ENCODE measurements around the gene PPP1CC.

Gene PPP1CC

GRCh38 chr12:110699591-110700445, 42.9 kb downstream of the PPP1CC start:
- H2AFZ ChIP-seq (ENCODE audit: low read depth, low read length) = no peak overlapping the region
- H3K36me3 ChIP-seq (replicated peaks; ENCODE audit: low read depth, low read length) = no peaks in the 10 kb centered on the region
- peaks cover 15% of the 10 kb centered on the region for H3K4me1 ChIP-seq (ENCODE audit: low read length)
- no peaks in the 10 kb centered on the region for H3K27me3 ChIP-seq (ENCODE audit: low read depth, low read length)
- no peak overlapping the region for H3K4me3 ChIP-seq (ENCODE audit: low read length)
- no peaks in the 10 kb centered on the region for H4K20me1 ChIP-seq (ENCODE audit: insufficient read depth, low read length)
- no peak overlapping the region for H3K4me2 ChIP-seq (ENCODE audit: low read length)
- no peak overlapping the region for H3K9ac ChIP-seq (ENCODE audit: low read length)
- TF ChIP-seq, protein P1, sequence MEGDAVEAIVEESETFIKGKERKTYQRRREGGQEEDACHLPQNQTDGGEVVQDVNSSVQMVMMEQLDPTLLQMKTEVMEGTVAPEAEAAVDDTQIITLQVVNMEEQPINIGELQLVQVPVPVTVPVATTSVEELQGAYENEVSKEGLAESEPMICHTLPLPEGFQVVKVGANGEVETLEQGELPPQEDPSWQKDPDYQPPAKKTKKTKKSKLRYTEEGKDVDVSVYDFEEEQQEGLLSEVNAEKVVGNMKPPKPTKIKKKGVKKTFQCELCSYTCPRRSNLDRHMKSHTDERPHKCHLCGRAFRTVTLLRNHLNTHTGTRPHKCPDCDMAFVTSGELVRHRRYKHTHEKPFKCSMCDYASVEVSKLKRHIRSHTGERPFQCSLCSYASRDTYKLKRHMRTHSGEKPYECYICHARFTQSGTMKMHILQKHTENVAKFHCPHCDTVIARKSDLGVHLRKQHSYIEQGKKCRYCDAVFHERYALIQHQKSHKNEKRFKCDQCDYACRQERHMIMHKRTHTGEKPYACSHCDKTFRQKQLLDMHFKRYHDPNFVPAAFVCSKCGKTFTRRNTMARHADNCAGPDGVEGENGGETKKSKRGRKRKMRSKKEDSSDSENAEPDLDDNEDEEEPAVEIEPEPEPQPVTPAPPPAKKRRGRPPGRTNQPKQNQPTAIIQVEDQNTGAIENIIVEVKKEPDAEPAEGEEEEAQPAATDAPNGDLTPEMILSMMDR (IDR thresholded peaks at IDR 0.05; ENCODE audit: low read depth, low read length) = peak; percentile 41
- no peak for TF ChIP-seq EZH2phosphoT487 (IDR thresholded peaks at IDR 0.05; ENCODE audit: low read depth)
- H3K79me2 ChIP-seq (ENCODE audit: low read length) = no peaks in the 10 kb centered on the region
- no peaks in the 10 kb centered on the region for H3K9me3 ChIP-seq (ENCODE audit: insufficient read depth, low read length)
- H3K27ac ChIP-seq (ENCODE audit: low read length) = no peak overlapping the region

DNA sequence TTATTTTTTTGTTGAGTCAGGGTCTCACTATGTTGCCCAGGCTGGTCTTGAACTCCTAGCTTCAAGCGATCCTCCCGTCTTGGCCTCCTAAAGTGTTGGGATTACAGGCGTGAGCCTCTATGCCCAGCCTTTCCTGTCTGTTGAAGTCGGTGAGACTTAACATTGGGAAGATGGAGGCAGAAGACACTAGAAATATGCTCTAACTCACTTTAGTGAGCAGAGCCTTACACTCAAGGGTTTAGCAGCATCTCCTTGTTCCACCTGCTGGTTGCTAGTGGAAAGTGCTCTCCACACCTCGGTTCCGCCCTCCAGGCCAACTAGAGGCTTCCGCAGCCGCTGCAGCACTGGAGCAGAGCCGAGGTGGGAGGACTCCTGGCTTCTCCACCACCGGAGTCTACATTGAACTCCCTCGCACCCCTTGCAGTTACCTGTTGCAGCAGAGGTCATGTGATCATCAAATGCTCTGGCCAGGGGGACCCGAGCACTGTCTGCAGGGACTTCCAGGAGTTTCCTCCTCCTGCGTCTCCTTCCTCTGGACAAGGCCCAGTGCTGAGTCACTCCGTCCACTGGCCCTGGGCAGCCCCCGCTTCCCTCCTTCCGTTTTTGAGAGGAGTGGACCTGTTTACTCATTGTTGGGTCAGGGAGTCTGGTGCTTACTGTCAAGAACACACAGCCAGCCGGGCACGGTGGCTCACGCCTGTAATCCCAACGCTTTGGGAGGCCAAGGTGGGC, 44.4 kb downstream of the PPP1CC start:
- Histone ChIP-seq H3K4me3 (ENCODE audit: low read length) (peak overlapping the region; percentile 58), H3K36me3 (replicated peaks; ENCODE audit: low read depth, low read length) (no peaks in the 10 kb centered on the region), H2AFZ (ENCODE audit: low read depth, low read length) (peak overlapping the region; percentile 99), H3K9me3 (ENCODE audit: insufficient read depth, low read length) (no peaks in the 10 kb centered on the region), H3K79me2 (ENCODE audit: low read length) (no peaks in the 10 kb centered on the region), H3K27ac (ENCODE audit: low read length) (no peak overlapping the region; the same call in 1 of the 2 replicates), H3K4me1 (ENCODE audit: low read length) (peaks cover 23% of the 10 kb centered on the region), H4K20me1 (ENCODE audit: insufficient read depth, low read length) (no peaks in the 10 kb centered on the region), H3K27me3 (ENCODE audit: low read depth, low read length) (no peaks in the 10 kb centered on the region), H3K4me2 (ENCODE audit: low read length) (peak overlapping the region; percentile 75), H3K9ac (ENCODE audit: low read length) (peak overlapping the region; percentile 58; the same call in 1 of the 2 replicates)
- TF ChIP-seq EZH2phosphoT487 (IDR thresholded peaks at IDR 0.05; ENCODE audit: low read depth) = no peak
- TF ChIP-seq, protein P1 (IDR thresholded peaks at IDR 0.05; ENCODE audit: low read depth, low read length) = peak; percentile 85

GRCh38 chr12:110697236-110697635, 45.5 kb downstream of the PPP1CC start:
- Histone ChIP-seq H3K27me3 (ENCODE audit: low read depth, low read length) (no peaks in the 10 kb centered on the region), H4K20me1 (ENCODE audit: insufficient read depth, low read length) (no peaks in the 10 kb centered on the region), H3K36me3 (replicated peaks; ENCODE audit: low read depth, low read length) (no peaks in the 10 kb centered on the region), H3K9me3 (ENCODE audit: insufficient read depth, low read length) (no peaks in the 10 kb centered on the region), H3K4me3 (ENCODE audit: low read length) (no peak overlapping the region), H3K4me1 (ENCODE audit: low read length) (peaks cover 23% of the 10 kb centered on the region), H3K9ac (ENCODE audit: low read length) (no peak overlapping the region), H3K4me2 (ENCODE audit: low read length) (no peak overlapping the region), H3K79me2 (ENCODE audit: low read length) (no peaks in the 10 kb centered on the region), H3K27ac (ENCODE audit: low read length) (no peak overlapping the region), H2AFZ (ENCODE audit: low read depth, low read length) (no peak overlapping the region)
- TF ChIP-seq, protein P1 (IDR thresholded peaks at IDR 0.05; ENCODE audit: low read depth, low read length) = no peak
- no peak for TF ChIP-seq EZH2phosphoT487 (IDR thresholded peaks at IDR 0.05; ENCODE audit: low read depth)

DNA sequence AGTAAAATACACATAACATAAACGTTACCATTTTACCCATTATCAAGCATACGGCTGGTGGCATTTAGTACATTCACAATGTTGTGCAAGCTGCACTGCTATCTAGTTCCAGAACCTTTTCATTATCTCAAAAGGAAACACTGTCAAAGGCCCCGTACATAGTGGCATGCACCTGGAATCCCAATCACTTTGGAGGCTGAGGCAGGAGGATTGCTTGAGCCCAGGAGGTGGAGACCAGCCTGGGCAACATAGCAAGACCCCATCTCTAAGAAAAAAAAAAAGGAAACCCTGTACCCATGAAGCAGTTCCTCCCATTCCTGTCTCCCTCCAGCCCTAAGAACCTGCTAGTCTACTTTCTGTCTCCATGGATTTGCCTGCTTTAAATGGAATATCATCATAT, 46.4 kb downstream of the PPP1CC start:
- no peaks in the 10 kb centered on the region for H3K27me3 ChIP-seq (ENCODE audit: low read depth, low read length)
- H2AFZ ChIP-seq (ENCODE audit: low read depth, low read length) = no peak overlapping the region
- no peak overlapping the region for H3K4me2 ChIP-seq (ENCODE audit: low read length)
- no peaks in the 10 kb centered on the region for H4K20me1 ChIP-seq (ENCODE audit: insufficient read depth, low read length)
- no peaks in the 10 kb centered on the region for H3K79me2 ChIP-seq (ENCODE audit: low read length)
- H3K27ac ChIP-seq (ENCODE audit: low read length) = no peak overlapping the region
- H3K9ac ChIP-seq (ENCODE audit: low read length) = no peak overlapping the region
- H3K9me3 ChIP-seq (ENCODE audit: insufficient read depth, low read length) = no peaks in the 10 kb centered on the region
- no peak overlapping the region for H3K4me3 ChIP-seq (ENCODE audit: low read length)
- H3K36me3 ChIP-seq (replicated peaks; ENCODE audit: low read depth, low read length) = no peaks in the 10 kb centered on the region
- TF ChIP-seq, protein P1 (IDR thresholded peaks at IDR 0.05; ENCODE audit: low read depth, low read length) = no peak
- no peak for TF ChIP-seq EZH2phosphoT487 (IDR thresholded peaks at IDR 0.05; ENCODE audit: low read depth)
- H3K4me1 ChIP-seq (ENCODE audit: low read length) = peaks cover 26% of the 10 kb centered on the region

All from OCI-LY3 (cell line).